Brain microvascular endothelial cell (primary cell): ENCODE measurements around the gene IVL.

ENCODE experiments used
- DNase-seq: peaks from one replicate; pipeline ENCODE4 v3.0.0-alpha.2; 2020
- H3K27ac ChIP-seq: fragments of 250-450 bp; sonication (Bioruptor Pico); 2 replicates; pipeline ENCODE4 v1.5.1; 2020; ENCODE audit warnings: mild to moderate bottlenecking, moderate library complexity
- H3K27me3 ChIP-seq: fragments of 250-450 bp; sonication (Bioruptor Pico); replicated peaks from 2 replicates; pipeline ENCODE4 v1.5.1; 2020; ENCODE audit warnings: mild to moderate bottlenecking
- H3K36me3 ChIP-seq: fragments of 250-450 bp; sonication (Bioruptor Pico); replicated peaks from 2 replicates; pipeline ENCODE4 v1.5.1; 2020; ENCODE audit warnings: mild to moderate bottlenecking
- H3K4me3 ChIP-seq: 2 replicates; pipeline ENCODE4 v1.5.1; 2011; ENCODE audit warnings: low read depth, mild to moderate bottlenecking, control low read depth, low read length, moderate library complexity
- in situ Hi-C: cut with HindIII; loops from 2 replicates; pipeline ENCODE4 v1.10.0; 2017; ENCODE audit warnings: low sequenced_read_pairs, low pct_ligation_motif_present
- TF ChIP-seq, protein P1 (sequence below): IDR thresholded peaks from 2 replicates; pipeline ENCODE4 v1.5.1; 2011; ENCODE audit warnings: low read depth, mild to moderate bottlenecking, moderate library complexity, low read length, control low read depth, inconsistent platforms; ENCODE audit errors: missing control alignments

IVL gene

DNA sequence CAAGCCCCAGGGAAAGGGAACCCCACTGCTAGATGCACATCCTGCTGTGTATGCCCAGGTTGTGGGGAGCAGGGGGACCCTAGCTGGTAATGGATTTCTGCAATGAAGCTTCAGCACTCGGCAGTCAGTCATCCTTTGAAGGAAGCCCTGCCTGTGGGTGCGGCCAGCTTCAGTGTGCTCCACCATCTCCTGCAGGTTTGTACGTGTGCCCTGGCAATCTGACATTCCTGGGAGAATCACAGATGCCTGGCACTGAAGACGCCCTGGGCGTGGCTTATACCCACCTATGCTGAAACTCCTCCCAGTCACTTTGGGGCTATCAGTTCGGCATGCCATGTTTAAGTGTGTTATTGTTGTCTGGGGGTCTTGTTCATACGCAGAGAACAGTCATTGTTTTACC lies 45.4 kb downstream of the IVL start:
- no peak overlapping the region for H3K27ac ChIP-seq
- H3K4me3 ChIP-seq = no peak overlapping the region
- H3K27me3 ChIP-seq = no peaks in the 10 kb centered on the region
- in situ Hi-C loops = no loop called here
- TF ChIP-seq, protein P1, sequence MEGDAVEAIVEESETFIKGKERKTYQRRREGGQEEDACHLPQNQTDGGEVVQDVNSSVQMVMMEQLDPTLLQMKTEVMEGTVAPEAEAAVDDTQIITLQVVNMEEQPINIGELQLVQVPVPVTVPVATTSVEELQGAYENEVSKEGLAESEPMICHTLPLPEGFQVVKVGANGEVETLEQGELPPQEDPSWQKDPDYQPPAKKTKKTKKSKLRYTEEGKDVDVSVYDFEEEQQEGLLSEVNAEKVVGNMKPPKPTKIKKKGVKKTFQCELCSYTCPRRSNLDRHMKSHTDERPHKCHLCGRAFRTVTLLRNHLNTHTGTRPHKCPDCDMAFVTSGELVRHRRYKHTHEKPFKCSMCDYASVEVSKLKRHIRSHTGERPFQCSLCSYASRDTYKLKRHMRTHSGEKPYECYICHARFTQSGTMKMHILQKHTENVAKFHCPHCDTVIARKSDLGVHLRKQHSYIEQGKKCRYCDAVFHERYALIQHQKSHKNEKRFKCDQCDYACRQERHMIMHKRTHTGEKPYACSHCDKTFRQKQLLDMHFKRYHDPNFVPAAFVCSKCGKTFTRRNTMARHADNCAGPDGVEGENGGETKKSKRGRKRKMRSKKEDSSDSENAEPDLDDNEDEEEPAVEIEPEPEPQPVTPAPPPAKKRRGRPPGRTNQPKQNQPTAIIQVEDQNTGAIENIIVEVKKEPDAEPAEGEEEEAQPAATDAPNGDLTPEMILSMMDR = no peak
- DNase-seq = no peak
- no peaks in the 10 kb centered on the region for H3K36me3 ChIP-seq

DNA sequence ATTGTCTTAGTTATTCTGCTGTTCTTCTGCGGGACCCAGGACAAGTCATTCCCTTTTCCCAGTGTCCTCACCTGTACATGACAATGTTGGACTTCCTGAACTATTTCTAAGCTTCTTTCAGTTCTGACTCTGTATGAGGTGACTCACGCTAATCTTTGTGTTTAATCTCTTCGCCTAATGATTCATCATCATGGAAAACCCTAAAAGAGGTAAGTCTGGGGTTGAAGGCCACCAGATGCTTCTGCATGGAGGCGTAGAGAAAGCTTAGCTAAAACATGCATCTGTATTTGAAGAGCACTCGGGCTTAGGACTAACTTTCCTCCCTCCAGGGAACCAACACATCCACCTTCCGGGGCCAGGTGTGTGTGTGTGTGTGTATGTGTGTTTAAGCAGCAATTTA lies 46.1 kb downstream of the IVL start:
- no peaks in the 10 kb centered on the region for H3K36me3 ChIP-seq
- TF ChIP-seq, protein P1 = no peak
- H3K27ac ChIP-seq = no peak overlapping the region
- in situ Hi-C loops = no loop called here
- no peak for DNase-seq
- H3K27me3 ChIP-seq = no peaks in the 10 kb centered on the region
- H3K4me3 ChIP-seq = no peak overlapping the region

DNA sequence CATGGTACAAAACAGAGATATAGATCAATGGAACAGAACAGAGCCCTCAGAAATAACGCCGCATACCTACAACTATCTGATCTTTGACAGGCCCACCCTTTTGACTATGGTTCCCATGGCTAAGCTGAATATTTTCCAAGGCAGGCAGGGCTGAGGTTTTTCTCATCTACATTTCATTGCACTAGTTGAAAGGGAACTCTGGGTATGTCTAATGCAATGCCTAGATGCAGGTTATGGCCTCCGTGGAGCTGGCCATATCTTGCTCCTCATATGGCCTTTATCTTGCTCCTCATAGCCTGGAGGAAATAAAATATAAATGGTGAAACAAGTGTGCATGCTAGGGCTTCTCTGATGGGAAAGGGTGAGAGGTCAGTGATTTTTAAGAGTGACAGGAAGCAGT lies 49.2 kb downstream of the IVL start:
- TF ChIP-seq, protein P1 = no peak
- H3K27me3 ChIP-seq = no peaks in the 10 kb centered on the region
- no peaks in the 10 kb centered on the region for H3K36me3 ChIP-seq
- H3K27ac ChIP-seq = no peak overlapping the region
- no peak overlapping the region for H3K4me3 ChIP-seq
- in situ Hi-C loops = no loop called here
- DNase-seq = no peak

DNA sequence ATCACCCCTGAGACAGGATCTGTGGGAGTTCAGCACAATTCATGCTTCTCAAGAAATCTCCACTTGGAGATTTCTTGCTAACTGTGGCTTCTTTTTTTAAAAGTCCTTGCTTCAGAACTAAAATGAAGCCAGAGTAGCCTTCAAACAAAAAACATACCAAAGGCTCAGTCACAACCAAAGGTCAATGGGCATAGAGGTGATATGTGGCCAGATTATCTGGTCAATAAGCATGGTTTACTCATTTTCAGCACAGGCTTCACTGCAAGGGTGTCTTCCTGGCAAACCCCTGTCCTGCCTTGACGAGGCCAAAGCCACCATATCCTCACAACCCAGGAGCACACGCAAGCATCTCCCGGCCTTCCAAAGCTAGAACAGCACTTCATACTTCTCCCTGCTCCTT lies 50.9 kb downstream of the IVL start:
- DNase-seq = no peak
- Histone ChIP-seq H3K27ac (no peak overlapping the region), H3K4me3 (no peak overlapping the region), H3K27me3 (no peaks in the 10 kb centered on the region), H3K36me3 (no peaks in the 10 kb centered on the region)
- TF ChIP-seq, protein P1 = no peak
- in situ Hi-C loops = no loop called here

DNA sequence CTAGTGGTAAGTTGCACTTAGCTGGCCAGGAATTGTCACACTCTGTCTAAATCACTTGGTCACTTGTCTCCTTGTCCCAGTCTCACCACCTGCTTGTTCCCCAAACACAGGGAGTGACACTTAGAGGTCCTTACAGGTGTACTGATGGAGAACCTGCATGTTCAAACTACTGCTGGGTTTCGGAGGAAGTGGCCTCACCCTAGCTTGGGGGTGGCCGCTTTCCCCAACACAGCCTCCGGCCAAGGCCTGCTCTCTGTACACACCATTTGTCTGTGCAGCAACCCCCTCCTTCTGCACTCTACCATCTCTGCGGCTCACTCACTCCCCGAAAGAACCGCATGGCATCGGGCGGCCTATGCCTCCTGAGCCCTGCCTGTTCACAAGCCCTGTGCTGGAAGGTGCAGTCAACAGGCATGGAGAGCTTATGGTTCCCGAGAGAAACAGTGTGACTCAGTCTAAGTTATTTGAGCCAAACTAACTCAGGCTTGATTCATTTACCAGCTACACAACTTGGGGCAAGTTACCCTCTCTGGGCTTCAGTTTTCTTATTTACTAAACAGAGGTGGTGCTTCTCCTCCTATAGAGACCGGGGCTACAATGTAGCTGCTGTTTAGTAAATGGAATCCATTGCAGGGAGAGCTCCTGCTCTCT lies 51.6 kb downstream of the IVL start:
- no peak for DNase-seq
- no peak overlapping the region for H3K27ac ChIP-seq
- TF ChIP-seq, protein P1 = no peak
- H3K36me3 ChIP-seq = no peaks in the 10 kb centered on the region
- no peak overlapping the region for H3K4me3 ChIP-seq
- no peaks in the 10 kb centered on the region for H3K27me3 ChIP-seq
- in situ Hi-C loops = no loop called here

DNA sequence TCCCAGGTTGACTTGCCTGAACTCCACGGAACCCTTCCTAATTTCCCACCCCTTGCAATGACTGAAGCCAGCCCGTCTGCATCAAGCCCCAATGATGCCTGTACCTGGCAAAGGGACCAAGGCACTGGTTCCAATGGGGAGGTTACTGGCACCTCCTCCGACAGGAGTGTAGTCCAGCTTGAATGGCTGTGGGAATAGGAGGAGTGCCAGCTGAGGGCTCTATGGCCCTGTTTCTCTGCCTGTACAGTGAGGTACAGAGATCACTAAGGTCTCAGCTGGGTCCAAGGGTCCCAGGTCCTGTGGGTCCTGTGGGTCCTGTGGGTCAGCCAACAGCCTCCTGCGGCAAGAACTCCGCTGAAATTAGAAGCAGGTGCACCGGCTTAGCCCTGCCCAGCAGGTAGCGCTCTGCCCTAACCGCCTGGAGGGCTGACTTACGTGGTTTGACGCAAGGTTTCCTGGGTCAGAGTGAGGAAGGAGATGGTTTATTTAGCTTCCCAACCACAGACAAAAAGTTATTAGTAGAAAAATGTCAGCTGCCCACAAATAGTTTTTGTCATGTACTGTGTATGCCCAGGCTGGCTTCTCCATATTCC lies 52.2 kb downstream of the IVL start:
- no peak for DNase-seq
- TF ChIP-seq, protein P1 = no peak
- in situ Hi-C loops = no loop called here
- Histone ChIP-seq H3K36me3 (no peaks in the 10 kb centered on the region), H3K27me3 (no peaks in the 10 kb centered on the region), H3K27ac (no peak overlapping the region), H3K4me3 (no peak overlapping the region)
